ENCODE data around the gene PCBD2. TPM values are rescaled to one million over a fixed set of nuclear protein-coding genes. Genes with fewer than 3 reads are reported as not detected.
A peak's percentile ranks its signal among the peaks of the same experiment; 100 is the strongest.

PCBD2 gene
- total RNA-seq, 4 donors from 2014 or later = 16.9 to 21.7 (median 20.8) TPM

GRCh38 chr5:135010502-135011354 lies 105.8 kb downstream of the PCBD2 start:
- ATAC-seq = no peak
- in situ Hi-C loops (cut with MboI; ENCODE audit: low sequenced_read_pairs in 4 of 4) = loop anchor here in 1 of 4 donors (25.0 kb wide), 1 partner anchor 177 kb away; no protein-coding TSS in a partner anchor
- H3K4me3 ChIP-seq = no peak overlapping the region
- H3K27ac ChIP-seq = no peak overlapping the region
- no peaks in the 10 kb centered on the region for H3K36me3 ChIP-seq
- no peak for DNase-seq
- TF ChIP-seq POLR2A (IDR thresholded peaks at IDR 0.05) = no peak
- no peaks in the 10 kb centered on the region for H3K27me3 ChIP-seq
- H3K9me3 ChIP-seq = no peaks in the 10 kb centered on the region
- H3K4me1 ChIP-seq = no peaks in the 10 kb centered on the region
- intact Hi-C loops (cut with DNase I; ENCODE audit: low total_unique reads) = no loop called here

- TF ChIP-seq POLR2A (IDR thresholded peaks at IDR 0.05) (no peak), CTCF (IDR thresholded peaks at IDR 0.05 in 4 of 5, conservative IDR thresholded peaks at IDR 0.05 in 1 of 5) (no peak)
- H3K4me1 ChIP-seq = no peaks in the 10 kb centered on the region
- in situ Hi-C loops (cut with MboI; ENCODE audit: low sequenced_read_pairs in 4 of 4) (loop anchor here in 1 of 4 donors (25.0 kb wide), 1 partner anchor 176 kb away; no protein-coding TSS in a partner anchor), intact Hi-C loops (cut with DNase I; ENCODE audit: low total_unique reads) (no loop called here)
- H3K27me3 ChIP-seq = no peaks in the 10 kb centered on the region
- no peak overlapping the region for H3K27ac ChIP-seq
- no peaks in the 10 kb centered on the region for H3K36me3 ChIP-seq
- no peak overlapping the region for H3K4me3 ChIP-seq
- ATAC-seq (no peak), DNase-seq (no peak)
- H3K9me3 ChIP-seq = no peaks in the 10 kb centered on the region
Observed at GRCh38 chr5:135011355-135012032, 106.6 kb downstream of the PCBD2 start.

- peak in 1 of 2 donors; percentile 21 for ATAC-seq
- no peak overlapping the region for H3K27ac ChIP-seq
- no peak for TF ChIP-seq POLR2A (IDR thresholded peaks at IDR 0.05)
- TF ChIP-seq CTCF (IDR thresholded peaks at IDR 0.05 in 4 of 5, conservative IDR thresholded peaks at IDR 0.05 in 1 of 5) = no peak
- H3K4me1 ChIP-seq = no peaks in the 10 kb centered on the region
- H3K27me3 ChIP-seq = no peaks in the 10 kb centered on the region
- H3K36me3 ChIP-seq = no peaks in the 10 kb centered on the region
- no peaks in the 10 kb centered on the region for H3K9me3 ChIP-seq
- H3K4me3 ChIP-seq = no peak overlapping the region
- DNase-seq = no peak
- intact Hi-C loops (cut with DNase I; ENCODE audit: low total_unique reads) = no loop called here
- in situ Hi-C loops (cut with MboI; ENCODE audit: low sequenced_read_pairs in 4 of 4) = loop anchor here in 1 of 4 donors (25.0 kb wide), 1 partner anchor 175 kb away; no protein-coding TSS in a partner anchor
Observed at GRCh38 chr5:135012033-135012588, 107.2 kb downstream of the PCBD2 start.

MicroRNAs encoded within 50 kb of the gene (microRNA counts, 767-probe panel; counts per million panel counts)
- 356 to 448 counts per million in 2 donors for microRNA hsa-miR-4461

Small RNAs within 50 kb of the gene (microRNA-seq; reads per million reads assigned to microRNA genes)
- gene MIR4461 (ENCODE audit: borderline replicate concordance in 2 of 2) = 0 reads per million in 2 donors

Other genes starting within 250 kb of the PCBD2 start
- gene CAMLG, start 166.6 kb upstream of the PCBD2 start, total RNA-seq = 10 to 100 TPM; 30.8 to 51.6 (median 39.2) TPM
- 10 to 100 TPM; 29.1 to 41.3 (median 36.8) TPM for gene DDX46, start 146.4 kb upstream of the PCBD2 start, total RNA-seq
- 10 to 100 TPM; 17.3 to 32.8 (median 23.4) TPM for gene C5orf24, start 59.2 kb upstream of the PCBD2 start, total RNA-seq
- 10 to 100 TPM; 37.0 to 81.1 (median 59.6) TPM for gene TXNDC15, start 30.8 kb upstream of the PCBD2 start, total RNA-seq
- 1 to 10 TPM in 1 of 4 donors, under 1 TPM in 3; 0.22 to 1.9 (median 0.70) TPM for gene CATSPER3, start 62.8 kb downstream of the PCBD2 start, total RNA-seq
- 10 to 100 TPM in 1 of 4 donors, 1 to 10 TPM in 3; 5.3 to 21.2 (median 9.3) TPM for gene PITX1, start 129.1 kb downstream of the PCBD2 start, total RNA-seq